Measurements from ENCODE around the gene PHF13.

DNA sequence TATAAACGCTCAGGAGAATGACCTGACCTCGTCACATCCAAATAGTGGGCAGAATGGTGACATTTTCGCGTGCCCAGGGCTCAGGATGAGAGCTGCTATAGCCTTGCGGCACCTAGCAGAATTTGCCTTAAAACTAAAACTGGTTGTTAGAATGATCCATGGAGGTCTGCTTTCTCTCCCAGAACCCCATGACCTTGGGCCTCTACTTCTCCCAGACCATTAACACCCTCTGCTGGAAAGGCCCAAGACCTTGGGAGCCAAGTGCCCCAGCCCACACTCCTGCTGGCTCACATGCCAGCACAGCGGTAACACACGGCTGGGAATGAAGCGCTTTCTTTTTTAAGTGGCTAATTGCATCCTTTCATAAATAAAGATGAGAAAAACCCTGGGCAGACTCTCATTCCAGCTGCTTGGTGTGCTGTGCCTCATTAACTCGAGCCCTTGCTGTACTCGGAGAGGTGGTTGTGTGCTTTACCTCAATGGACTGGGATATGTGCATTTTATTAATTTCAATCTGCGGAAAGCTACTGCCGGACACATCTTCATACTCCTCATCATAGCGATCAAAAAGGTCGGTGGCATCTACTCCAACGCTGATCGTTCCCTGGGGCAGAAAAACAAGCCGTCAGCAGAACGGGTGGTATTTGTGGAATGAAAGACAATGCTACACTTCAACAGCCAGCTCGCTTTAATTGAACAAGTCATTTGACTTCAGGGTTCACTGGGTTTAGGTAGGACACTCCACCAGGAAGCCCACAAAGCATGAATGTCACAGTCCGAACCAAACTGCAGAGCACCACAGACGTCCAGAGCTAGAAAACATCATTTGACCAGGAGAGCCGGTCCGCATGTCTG is 40.1 kb downstream of the PHF13 start:
- TF ChIP-seq, protein P1, sequence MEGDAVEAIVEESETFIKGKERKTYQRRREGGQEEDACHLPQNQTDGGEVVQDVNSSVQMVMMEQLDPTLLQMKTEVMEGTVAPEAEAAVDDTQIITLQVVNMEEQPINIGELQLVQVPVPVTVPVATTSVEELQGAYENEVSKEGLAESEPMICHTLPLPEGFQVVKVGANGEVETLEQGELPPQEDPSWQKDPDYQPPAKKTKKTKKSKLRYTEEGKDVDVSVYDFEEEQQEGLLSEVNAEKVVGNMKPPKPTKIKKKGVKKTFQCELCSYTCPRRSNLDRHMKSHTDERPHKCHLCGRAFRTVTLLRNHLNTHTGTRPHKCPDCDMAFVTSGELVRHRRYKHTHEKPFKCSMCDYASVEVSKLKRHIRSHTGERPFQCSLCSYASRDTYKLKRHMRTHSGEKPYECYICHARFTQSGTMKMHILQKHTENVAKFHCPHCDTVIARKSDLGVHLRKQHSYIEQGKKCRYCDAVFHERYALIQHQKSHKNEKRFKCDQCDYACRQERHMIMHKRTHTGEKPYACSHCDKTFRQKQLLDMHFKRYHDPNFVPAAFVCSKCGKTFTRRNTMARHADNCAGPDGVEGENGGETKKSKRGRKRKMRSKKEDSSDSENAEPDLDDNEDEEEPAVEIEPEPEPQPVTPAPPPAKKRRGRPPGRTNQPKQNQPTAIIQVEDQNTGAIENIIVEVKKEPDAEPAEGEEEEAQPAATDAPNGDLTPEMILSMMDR (IDR thresholded peaks at IDR 0.05; ENCODE audit: poor library complexity, severe bottlenecking), result no peak
- TF ChIP-seq EZH2 (IDR thresholded peaks at IDR 0.05; ENCODE audit: borderline replicate concordance, insufficient read depth, low read length, poor library complexity, severe bottlenecking), result no peak
- TF ChIP-seq POLR2AphosphoS5 (IDR thresholded peaks at IDR 0.05), result no peak
- no peak for TF ChIP-seq SMC3 (conservative IDR thresholded peaks at IDR 0.05; ENCODE audit: poor library complexity)
- TF ChIP-seq TAF1 (IDR thresholded peaks at IDR 0.05; ENCODE audit: low read depth), result no peak
- TF ChIP-seq EP300 (conservative IDR thresholded peaks at IDR 0.05; ENCODE audit: poor library complexity, severe bottlenecking), result no peak
- TF ChIP-seq, protein P2, sequence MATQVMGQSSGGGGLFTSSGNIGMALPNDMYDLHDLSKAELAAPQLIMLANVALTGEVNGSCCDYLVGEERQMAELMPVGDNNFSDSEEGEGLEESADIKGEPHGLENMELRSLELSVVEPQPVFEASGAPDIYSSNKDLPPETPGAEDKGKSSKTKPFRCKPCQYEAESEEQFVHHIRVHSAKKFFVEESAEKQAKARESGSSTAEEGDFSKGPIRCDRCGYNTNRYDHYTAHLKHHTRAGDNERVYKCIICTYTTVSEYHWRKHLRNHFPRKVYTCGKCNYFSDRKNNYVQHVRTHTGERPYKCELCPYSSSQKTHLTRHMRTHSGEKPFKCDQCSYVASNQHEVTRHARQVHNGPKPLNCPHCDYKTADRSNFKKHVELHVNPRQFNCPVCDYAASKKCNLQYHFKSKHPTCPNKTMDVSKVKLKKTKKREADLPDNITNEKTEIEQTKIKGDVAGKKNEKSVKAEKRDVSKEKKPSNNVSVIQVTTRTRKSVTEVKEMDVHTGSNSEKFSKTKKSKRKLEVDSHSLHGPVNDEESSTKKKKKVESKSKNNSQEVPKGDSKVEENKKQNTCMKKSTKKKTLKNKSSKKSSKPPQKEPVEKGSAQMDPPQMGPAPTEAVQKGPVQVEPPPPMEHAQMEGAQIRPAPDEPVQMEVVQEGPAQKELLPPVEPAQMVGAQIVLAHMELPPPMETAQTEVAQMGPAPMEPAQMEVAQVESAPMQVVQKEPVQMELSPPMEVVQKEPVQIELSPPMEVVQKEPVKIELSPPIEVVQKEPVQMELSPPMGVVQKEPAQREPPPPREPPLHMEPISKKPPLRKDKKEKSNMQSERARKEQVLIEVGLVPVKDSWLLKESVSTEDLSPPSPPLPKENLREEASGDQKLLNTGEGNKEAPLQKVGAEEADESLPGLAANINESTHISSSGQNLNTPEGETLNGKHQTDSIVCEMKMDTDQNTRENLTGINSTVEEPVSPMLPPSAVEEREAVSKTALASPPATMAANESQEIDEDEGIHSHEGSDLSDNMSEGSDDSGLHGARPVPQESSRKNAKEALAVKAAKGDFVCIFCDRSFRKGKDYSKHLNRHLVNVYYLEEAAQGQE (IDR thresholded peaks at IDR 0.05; ENCODE audit: borderline replicate concordance), result no peak
